HG02852 (cell line): ENCODE measurements around the gene GNG2.

Experiments used
- ATAC-seq: cut with Tn5 transposase; IDR thresholded peaks from one replicate; pipeline ENCODE4 v1.9.1; 2021; ENCODE audit warnings: mild to moderate bottlenecking, moderate library complexity; ENCODE audit not compliant: unreplicated experiment

Gene GNG2

GRCh38 chr14:51989293-51990234 lies 129.2 kb downstream of the GNG2 start, which contains the start of gene RTRAF:
RTRAF (plus strand) TSS chr14:51989546; CDS start chr14:51989640, 94 bp downstream.
- ATAC-seq, result peak; percentile 92

GRCh38 chr14:51990488-51990887 lies 130.1 kb downstream of the GNG2 start:
- no peak for ATAC-seq

- no peak for ATAC-seq
Measured at GRCh38 chr14:51993285-51993920, 133.0 kb downstream of the GNG2 start.

- ATAC-seq, result no peak
Measured at GRCh38 chr14:51996148-51996746, 135.8 kb downstream of the GNG2 start.

DNA sequence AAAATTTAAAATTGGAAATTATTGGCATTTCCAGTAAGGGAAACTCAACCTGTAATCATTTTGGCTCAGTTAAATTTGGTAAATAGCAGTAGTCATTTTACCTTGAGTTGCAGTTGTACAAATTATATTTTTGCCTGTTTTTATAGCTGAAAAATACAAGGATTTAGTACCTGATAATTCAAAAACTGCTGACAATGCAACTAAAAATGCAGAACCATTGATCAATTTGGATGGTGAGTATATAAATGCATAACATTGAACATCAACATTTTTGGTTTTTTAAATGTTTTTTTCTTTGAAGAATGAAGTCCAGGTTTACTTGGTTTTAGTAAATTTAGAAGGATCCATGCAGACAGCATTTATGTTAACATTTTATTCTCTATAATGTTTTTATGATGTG lies 137.9 kb downstream of the GNG2 start:
- ATAC-seq, result no peak

- no peak for ATAC-seq
Measured at GRCh38 chr14:51999084-51999483, 138.7 kb downstream of the GNG2 start.

GRCh38 chr14:52000019-52000582 lies 139.7 kb downstream of the GNG2 start:
- no peak for ATAC-seq

DNA sequence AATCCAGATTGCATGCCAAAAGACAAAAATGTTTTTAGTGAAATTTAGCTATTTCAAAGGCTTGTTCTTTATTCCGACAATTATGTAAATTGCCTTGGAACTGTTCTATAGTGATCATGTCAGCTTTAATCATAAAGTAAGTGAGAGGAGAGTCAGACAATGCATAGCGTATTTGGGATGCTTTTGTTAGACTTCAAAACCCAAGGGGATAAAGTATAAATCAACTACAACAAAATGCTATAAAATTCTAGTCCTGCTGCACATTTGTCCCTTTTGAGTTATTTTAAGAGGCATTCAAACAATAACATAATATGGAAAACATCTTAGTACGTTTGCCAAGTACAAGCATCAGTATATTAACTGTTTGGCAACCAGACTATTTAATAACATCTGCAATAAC lies 140.3 kb downstream of the GNG2 start:
- no peak for ATAC-seq

DNA sequence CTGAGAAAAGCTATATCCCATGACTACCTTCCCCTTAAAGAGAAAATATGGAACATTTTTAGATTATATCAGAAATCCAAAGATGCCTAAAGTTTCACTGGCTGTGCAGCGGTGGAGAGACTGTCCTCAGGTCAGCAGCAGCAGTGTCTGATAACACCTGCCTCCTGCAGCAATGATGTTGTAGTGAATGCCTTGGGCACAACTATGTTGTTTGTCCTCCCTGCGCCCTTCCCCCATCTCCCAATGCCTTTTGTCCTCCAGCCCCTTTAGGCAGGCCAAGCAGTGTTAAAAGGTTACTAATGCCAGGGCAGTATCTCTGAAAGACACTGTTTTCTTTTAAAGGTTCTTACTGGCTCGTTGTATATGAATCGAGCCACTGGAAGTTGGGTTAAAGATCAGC lies 142.1 kb downstream of the GNG2 start:
- no peak for ATAC-seq

DNA sequence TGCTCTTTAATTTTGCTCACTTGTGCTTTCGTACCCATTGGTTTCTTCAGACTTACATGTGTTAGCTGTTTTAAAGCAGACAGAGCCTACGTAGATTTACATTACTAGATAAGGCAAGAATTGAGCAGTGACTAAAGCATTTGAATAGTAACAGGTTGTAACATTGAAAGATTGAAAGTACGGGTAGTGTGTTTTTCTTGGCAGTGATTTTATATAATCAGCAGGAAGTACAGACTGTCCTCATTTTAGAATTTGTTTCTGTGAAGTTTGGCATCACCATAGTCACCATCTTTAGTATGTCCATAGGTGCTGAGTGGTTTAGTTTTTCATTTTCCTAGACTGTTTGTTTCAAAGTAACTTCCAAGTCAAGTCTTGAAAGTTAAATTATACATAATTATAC lies 142.9 kb downstream of the GNG2 start:
- ATAC-seq, result no peak

GRCh38 chr14:52005625-52006024 lies 145.2 kb downstream of the GNG2 start:
- ATAC-seq, result no peak

DNA sequence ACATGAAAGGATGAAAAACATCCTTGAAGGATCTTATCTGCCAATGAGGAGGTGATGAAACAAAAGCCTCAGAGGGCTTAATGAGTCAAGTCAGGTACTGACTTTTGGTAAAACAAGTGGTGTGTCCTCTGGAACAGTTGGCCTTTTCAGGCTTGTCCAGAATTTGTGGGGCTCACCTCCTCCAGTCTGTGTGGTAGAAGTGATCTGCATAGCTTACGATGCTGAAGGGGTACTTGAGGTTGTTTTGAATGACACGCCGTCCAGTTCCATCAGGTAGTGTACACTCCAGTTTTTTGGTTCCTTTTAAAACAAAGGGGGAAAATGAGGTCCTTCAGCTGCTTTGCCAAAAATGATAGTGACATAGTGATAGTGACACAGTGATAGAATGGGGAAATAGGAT lies 145.9 kb downstream of the GNG2 start:
- ATAC-seq, result no peak

- ATAC-seq, result no peak
Measured at GRCh38 chr14:52007211-52007610, 146.8 kb downstream of the GNG2 start.

- no peak for ATAC-seq
Measured at GRCh38 chr14:52007637-52008036, 147.2 kb downstream of the GNG2 start.

GRCh38 chr14:52008136-52008535 lies 147.7 kb downstream of the GNG2 start:
- ATAC-seq, result no peak

- ATAC-seq, result no peak
Measured at GRCh38 chr14:52010173-52010693, 149.8 kb downstream of the GNG2 start.

GRCh38 chr14:52011523-52011922 lies 151.1 kb downstream of the GNG2 start:
- no peak for ATAC-seq

DNA sequence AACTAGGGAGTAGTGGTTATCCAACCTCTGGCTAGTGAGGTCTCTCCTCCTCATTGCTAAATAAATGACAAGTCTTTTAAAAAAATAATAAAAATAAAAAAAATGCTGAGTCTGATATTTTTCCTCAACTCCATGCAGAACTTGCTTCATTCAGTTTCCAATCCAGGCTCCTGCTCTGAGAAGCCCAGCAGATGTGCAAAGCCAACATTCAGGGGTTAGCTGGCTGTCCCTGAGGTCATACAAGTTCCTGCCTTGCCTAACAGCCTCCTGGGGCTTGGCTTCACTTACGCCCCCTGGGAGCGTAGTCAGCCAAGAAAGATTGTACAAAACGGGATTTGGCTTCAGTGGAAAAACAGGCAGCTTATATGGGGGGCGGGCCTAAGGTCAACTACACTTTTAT lies 152.2 kb downstream of the GNG2 start:
- no peak for ATAC-seq

DNA sequence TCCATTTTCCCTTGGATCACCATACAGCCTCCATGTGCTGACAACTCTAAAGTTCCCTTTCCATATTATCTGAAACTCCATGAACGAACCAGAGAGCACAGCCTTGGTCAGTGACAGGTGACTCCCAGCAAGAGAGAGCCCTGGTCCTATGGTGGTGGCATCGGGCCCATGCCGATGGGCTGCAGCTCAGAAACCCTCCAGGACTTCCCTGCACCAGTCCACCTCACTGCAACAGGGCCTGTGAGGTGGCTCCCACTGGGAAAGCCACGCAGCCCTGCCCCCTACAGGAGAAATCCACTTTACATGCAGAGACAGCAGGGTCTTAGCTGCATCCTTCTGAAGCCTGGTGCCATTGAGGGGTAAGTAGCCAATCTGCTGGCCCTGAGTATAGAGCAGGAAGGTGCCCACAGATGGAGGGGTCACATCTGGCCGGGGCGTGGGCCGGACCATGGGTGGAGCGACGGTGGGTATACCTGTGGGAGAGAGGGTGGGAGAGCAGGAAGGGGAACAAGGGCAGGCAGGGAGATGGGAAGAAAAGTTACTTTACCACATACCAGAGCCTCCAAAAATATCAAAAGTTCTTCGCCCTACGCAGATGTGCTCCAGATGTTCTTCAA lies 153.7 kb downstream of the GNG2 start:
- ATAC-seq, result no peak

- ATAC-seq, result no peak
Measured at GRCh38 chr14:52014601-52015267, 154.3 kb downstream of the GNG2 start.
